Gastroesophageal sphincter (tissue), 3 donors: Measurements from ENCODE around the gene ARX.

Source experiments
- POLR2A ChIP-seq, 2 donors: fragments of 450-650 bp; IDR thresholded peaks; one replicate each; pipeline ENCODE4 v1.6.1; 2017; ENCODE audit warnings: antibody characterized with exemption in 2 of 2, mild to moderate bottlenecking in 2 of 2, moderate library complexity in 1 of 2
- POLR2AphosphoS5 ChIP-seq: sonication (generic); formaldehyde crosslinking; IDR thresholded peaks from one replicate; pipeline ENCODE4 v1.6.1; 2017; ENCODE audit warnings: antibody characterized with exemption
- TF ChIP-seq, protein P1 (sequence below), 4 experiments: fragments of 200-600 bp in 2 of 4; fragments of 450-650 bp in 2 of 4; sonication (generic) in 1 of 4; IDR thresholded peaks; one replicate each; pipeline ENCODE4 v1.5.1; 2017 to 2019; ENCODE audit warnings: antibody characterized with exemption in 4 of 4, mild to moderate bottlenecking in 2 of 4, moderate library complexity in 2 of 4

DNA sequence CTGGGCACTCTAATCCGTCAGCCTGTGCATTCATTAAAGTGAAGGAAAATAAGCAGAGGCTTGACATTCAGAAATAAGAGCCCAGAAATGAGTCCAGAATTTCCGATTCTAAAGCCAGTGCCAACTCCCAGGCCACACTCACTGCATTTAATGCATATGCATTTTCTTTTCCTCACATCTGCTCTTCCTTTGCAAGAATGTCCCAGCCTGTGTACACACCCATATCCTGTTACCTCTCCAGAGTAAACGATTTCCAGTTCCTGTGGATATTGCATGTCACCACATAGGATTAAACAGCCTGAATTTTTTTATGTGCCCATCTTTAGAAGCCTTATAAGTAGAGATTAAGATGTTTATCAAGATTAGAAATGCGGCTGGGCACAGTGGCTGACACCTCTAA is 27.5 kb downstream of the ARX start:
- TF ChIP-seq, protein P1, sequence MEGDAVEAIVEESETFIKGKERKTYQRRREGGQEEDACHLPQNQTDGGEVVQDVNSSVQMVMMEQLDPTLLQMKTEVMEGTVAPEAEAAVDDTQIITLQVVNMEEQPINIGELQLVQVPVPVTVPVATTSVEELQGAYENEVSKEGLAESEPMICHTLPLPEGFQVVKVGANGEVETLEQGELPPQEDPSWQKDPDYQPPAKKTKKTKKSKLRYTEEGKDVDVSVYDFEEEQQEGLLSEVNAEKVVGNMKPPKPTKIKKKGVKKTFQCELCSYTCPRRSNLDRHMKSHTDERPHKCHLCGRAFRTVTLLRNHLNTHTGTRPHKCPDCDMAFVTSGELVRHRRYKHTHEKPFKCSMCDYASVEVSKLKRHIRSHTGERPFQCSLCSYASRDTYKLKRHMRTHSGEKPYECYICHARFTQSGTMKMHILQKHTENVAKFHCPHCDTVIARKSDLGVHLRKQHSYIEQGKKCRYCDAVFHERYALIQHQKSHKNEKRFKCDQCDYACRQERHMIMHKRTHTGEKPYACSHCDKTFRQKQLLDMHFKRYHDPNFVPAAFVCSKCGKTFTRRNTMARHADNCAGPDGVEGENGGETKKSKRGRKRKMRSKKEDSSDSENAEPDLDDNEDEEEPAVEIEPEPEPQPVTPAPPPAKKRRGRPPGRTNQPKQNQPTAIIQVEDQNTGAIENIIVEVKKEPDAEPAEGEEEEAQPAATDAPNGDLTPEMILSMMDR (IDR thresholded peaks at IDR 0.05), result no peak
- TF ChIP-seq POLR2A (IDR thresholded peaks at IDR 0.05), result no peak
- no peak for TF ChIP-seq POLR2AphosphoS5
